T-helper 1 cell treated with Interleukin-12 subunit alpha and Interleukin-12 subunit beta and Interleukin-4 antibody, amounts not matched to agents 30 μg/mL and 1 μg/mL, for 36 hours (primary cell): ENCODE measurements around the gene BCL11A.

ENCODE experiments used
- H3K27ac Mint-ChIP-seq: one replicate; pipeline ENCODE4 v1.8.0; 2021; ENCODE audit warnings: mild to moderate bottlenecking, mixed read lengths
- H3K27me3 Mint-ChIP-seq: one replicate; pipeline ENCODE4 v1.8.0; 2021; ENCODE audit warnings: low read depth, mixed read lengths
- H3K36me3 Mint-ChIP-seq: one replicate; pipeline ENCODE4 v1.8.0; 2021; ENCODE audit warnings: low read depth, mixed read lengths
- H3K4me1 Mint-ChIP-seq: one replicate; pipeline ENCODE4 v1.8.0; 2021; ENCODE audit warnings: low read depth, mixed read lengths
- H3K4me3 Mint-ChIP-seq: one replicate; pipeline ENCODE4 v1.8.0; 2021; ENCODE audit warnings: mild to moderate bottlenecking, moderate library complexity, mixed read lengths
- H3K9me3 Mint-ChIP-seq: one replicate; pipeline ENCODE4 v1.8.0; 2021; ENCODE audit warnings: mixed read lengths

Gene BCL11A

DNA sequence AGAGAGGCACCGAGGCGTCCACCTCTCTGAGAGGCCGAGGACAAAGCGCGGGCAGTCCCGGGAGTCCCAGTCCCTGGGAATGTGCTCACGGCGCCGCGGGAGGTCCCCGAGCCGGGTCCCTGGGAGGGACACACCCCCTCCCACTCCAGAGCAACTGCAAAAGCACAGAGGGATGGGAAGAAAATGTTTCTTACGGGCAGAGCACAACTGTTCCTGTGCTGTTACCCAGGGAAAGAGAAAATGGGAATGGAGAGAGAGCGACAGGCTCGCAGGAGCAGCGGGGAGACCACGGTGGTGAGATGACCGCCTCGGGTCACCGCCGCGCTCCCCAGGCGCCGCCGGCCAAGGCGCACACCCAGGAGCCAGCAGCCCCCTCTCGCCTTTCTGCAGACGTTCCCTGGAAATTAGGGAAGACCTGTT, 1.2 kb upstream of the BCL11A start:
- Mint-ChIP-seq H3K4me1 (peaks cover 20% of the 10 kb centered on the region), H3K27ac (no peak overlapping the region), H3K27me3 (peaks cover 91% of the 10 kb centered on the region), H3K36me3 (no peaks in the 10 kb centered on the region), H3K4me3 (peak overlapping the region; percentile 72), H3K9me3 (no peaks in the 10 kb centered on the region)

DNA sequence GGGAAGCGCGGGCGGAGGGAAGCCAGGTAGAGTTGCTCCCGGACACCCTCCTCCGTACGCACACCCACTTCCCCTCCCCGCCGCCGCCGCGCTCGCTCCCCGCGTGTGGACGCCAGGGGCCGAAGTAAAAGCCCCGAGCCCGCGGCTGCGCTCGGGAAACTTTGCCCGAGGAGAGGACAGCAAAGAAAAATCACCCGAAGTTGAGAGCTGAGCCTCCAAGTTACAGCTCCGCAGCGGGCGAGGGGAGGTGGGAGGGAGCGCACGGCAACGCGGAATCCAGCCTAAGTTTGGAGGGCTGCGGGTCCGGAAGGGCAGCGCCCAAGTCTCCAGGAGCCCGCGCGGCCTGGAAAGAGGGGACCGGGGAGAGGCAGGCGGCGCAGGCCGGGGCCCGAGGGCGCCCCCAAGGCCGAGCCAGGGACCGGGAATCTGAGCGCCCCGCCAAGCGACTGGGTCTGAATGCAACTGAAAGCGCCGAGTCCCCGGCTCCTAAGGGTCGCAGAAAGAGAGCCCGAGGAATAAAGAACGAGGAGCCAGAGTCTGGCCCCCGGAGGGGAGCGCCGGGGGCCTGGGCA, 706 bp upstream of the BCL11A start:
- peaks cover 89% of the 10 kb centered on the region for H3K27me3 Mint-ChIP-seq
- no peaks in the 10 kb centered on the region for H3K9me3 Mint-ChIP-seq
- H3K27ac Mint-ChIP-seq, result no peak overlapping the region
- peaks cover 21% of the 10 kb centered on the region for H3K4me1 Mint-ChIP-seq
- no peaks in the 10 kb centered on the region for H3K36me3 Mint-ChIP-seq
- peak overlapping the region; percentile 72 for H3K4me3 Mint-ChIP-seq

DNA sequence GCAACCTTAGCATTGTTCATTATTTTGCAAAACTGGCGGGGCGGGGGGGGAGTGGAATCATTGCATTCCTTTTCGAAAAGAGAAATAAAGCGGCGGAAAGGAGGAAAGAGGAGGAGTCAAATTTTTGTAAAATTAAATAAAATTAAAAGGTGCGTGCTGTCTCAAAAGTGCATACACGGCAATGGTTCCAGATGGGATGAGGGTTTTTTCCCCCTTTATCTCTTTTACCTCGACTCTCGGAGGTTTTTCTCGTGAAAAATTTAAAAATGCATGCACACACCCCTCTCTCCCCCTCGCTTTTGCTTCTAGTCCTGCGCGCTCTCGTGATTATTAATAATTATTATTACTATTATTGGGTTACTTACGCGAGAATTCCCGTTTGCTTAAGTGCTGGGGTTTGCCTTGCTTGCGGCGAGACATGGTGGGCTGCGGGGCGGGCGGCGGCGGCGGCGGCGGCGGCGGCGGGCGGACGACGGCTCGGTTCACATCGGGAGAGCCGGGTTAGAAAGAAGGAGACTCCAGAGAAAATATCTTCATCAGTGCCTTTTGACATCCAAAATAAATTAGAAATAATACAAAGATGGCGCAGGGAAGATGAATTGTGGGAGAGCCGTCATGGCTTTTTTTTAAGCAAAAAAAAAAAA, 481 bp downstream of the BCL11A start:
- H3K36me3 Mint-ChIP-seq, result no peaks in the 10 kb centered on the region
- no peak overlapping the region for H3K27ac Mint-ChIP-seq
- H3K9me3 Mint-ChIP-seq, result no peaks in the 10 kb centered on the region
- peak overlapping the region; percentile 82 for H3K4me3 Mint-ChIP-seq
- H3K4me1 Mint-ChIP-seq, result peaks cover 26% of the 10 kb centered on the region
- peaks cover 92% of the 10 kb centered on the region for H3K27me3 Mint-ChIP-seq

DNA sequence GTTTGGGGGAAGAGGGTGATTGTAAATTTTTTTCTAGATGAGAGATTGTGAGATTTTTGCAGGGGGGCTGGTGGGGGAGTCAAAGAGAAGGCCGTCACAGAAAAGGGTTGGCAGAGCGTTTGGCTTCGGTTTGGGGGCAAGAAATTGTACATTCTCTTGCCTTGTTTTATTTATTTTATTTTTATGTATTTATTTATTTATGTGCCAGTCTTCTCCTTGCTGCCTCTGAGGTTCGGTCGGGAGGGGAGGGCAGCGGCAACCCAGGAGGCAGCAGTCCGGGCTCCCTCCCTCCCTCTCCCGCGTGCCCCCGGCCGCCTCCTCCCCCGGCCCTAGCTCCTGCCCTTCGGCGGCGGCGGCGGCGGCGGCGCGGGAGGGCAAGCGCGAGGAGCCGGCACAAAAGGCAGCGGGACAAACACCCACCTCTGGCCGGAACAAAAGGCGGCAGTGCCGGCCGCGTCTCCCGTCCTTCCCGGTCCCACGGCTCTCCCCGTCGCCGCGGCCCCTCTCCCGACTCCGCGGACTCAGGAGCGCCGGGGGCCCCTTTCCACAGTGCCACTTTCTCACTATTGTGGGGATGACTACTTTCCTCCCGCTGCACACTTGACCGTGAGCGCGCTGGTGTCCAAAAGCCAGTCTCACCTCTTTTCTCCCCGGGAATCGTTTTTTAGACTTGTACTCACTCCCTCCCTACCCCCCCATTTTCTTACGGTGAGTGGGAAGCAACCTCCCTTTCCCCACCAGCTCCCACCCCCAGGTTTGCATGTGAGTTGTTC, 1.2 kb downstream of the BCL11A start:
- H3K27ac Mint-ChIP-seq, result peak overlapping the region; percentile 45
- peaks cover 92% of the 10 kb centered on the region for H3K27me3 Mint-ChIP-seq
- H3K36me3 Mint-ChIP-seq, result no peaks in the 10 kb centered on the region
- H3K4me3 Mint-ChIP-seq, result peak overlapping the region; percentile 63
- no peaks in the 10 kb centered on the region for H3K9me3 Mint-ChIP-seq
- peaks cover 24% of the 10 kb centered on the region for H3K4me1 Mint-ChIP-seq

DNA sequence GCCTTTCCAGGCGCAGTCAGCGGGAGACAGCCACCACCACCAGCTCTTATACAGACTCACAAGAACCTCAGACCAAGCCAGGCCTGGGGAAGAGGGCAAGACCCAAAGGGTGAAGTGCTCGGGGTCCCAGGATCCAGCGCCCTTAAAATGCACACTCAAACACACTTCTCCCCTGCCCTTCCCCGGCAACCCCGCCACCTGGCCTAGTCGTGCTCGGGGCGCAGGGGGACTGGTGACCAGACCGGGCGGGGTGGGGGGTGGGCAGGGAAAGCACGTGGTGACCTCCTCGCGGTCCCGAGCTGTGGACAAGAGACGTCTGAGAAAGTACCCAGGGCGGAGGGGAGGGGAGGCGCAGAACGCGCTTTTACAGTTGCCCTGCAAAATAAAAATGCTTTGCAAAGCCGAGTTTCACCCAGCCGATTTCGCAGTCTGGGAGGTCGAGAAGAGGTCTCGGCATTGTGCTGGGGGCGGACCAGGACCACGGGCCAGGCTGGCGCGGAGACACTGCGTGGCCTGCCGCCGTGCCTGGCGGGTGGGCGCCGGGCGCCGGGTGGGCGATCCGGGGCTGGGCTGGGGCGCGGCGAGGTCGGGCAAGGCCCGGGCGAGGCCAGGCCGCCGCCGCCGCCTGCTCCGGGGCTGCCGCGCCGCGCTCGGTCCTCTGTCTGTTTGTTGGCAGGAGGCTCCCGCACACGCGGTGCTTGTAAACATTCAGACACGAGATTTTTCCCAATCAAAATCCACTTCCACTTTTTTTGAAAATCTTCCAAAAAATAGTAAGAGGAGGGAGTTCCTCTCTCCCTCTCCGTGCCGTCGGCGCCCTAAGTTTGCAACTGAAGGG, 2.0 kb downstream of the BCL11A start:
- H3K4me1 Mint-ChIP-seq, result peaks cover 23% of the 10 kb centered on the region
- peak overlapping the region; percentile 63 for H3K4me3 Mint-ChIP-seq

DNA sequence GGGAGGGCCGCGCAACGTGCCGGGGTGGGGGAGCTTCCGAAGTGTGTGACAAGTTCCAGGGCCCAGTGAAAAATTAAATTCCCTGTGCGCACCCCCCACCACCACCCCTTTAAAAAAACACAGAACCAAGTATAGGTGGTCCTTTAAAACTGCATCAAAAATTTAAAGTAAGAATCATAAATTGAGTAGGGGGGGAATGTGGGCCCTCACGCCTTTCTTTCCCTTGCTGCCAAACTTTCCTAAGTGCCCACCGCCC, 2.5 kb downstream of the BCL11A start:
- H3K36me3 Mint-ChIP-seq, result no peaks in the 10 kb centered on the region
- H3K27me3 Mint-ChIP-seq, result peaks cover 92% of the 10 kb centered on the region
- H3K4me1 Mint-ChIP-seq, result peaks cover 23% of the 10 kb centered on the region
- no peak overlapping the region for H3K27ac Mint-ChIP-seq
- peak overlapping the region; percentile 10 for H3K4me3 Mint-ChIP-seq
- H3K9me3 Mint-ChIP-seq, result no peaks in the 10 kb centered on the region

More for the DNA sequence above, 2.0 kb downstream of the BCL11A start:
- no peaks in the 10 kb centered on the region for H3K9me3 Mint-ChIP-seq
- peaks cover 92% of the 10 kb centered on the region for H3K27me3 Mint-ChIP-seq
- no peaks in the 10 kb centered on the region for H3K36me3 Mint-ChIP-seq
- H3K27ac Mint-ChIP-seq, result peak overlapping the region; percentile 45

DNA sequence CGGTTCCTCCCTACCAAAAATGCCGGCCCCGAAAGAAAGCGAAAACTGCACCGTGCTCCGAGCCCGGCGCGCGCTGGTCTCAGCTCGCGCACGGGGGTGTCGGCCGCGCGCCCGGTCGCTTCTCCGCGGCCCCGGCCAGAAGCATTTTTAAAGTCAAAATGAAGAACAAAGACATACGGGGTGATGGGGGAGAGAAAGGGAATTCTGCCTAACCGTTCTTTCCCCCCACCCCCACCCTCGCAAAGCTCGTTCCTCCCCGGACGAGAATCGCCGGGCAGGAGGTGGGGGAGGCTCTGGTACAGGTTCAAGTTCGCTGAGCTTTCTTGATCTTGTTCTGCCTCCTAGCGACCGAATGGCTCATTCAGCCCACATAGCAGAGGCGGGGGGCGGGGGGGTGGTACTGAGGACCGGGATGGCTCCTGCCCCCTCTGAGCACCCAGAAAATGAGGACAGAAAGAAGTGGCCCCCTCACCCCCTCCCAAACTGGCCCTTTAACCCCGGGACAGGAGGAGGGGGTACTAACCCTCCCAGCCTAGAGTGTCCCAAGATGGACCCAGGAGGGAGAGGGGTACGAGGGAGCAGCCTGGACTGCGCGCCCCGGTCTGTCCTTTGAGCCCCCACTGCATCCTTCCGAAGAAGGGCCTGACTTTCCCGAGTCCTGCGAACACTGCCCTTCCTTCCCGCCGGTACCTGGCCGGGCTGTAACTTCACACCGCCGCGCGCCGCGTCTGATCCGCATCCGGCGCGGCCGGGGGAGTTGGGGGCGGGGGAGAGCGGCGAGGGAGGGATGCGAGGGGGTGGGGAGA, 3.1 kb downstream of the BCL11A start:
- peaks cover 18% of the 10 kb centered on the region for H3K4me1 Mint-ChIP-seq
- no peaks in the 10 kb centered on the region for H3K36me3 Mint-ChIP-seq
- H3K27ac Mint-ChIP-seq, result no peak overlapping the region
- peak overlapping the region; percentile 79 for H3K4me3 Mint-ChIP-seq
- peaks cover 92% of the 10 kb centered on the region for H3K27me3 Mint-ChIP-seq
- no peaks in the 10 kb centered on the region for H3K9me3 Mint-ChIP-seq

DNA sequence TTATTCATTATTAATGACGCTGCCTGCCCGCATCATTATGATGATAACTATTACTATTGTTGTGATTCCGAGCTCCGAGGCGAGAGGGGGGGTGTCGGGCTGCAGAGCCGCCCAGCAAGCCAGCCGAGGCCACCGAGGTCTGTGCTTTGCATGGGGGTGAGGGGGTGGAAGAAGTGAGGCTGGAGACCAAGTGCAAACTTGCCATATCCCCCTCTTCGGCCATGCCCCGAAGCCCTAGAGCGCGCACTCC, 3.6 kb downstream of the BCL11A start:
- no peaks in the 10 kb centered on the region for H3K36me3 Mint-ChIP-seq
- no peaks in the 10 kb centered on the region for H3K9me3 Mint-ChIP-seq
- peak overlapping the region; percentile 79 for H3K4me3 Mint-ChIP-seq
- H3K4me1 Mint-ChIP-seq, result peaks cover 14% of the 10 kb centered on the region
- peaks cover 92% of the 10 kb centered on the region for H3K27me3 Mint-ChIP-seq
- H3K27ac Mint-ChIP-seq, result no peak overlapping the region

DNA sequence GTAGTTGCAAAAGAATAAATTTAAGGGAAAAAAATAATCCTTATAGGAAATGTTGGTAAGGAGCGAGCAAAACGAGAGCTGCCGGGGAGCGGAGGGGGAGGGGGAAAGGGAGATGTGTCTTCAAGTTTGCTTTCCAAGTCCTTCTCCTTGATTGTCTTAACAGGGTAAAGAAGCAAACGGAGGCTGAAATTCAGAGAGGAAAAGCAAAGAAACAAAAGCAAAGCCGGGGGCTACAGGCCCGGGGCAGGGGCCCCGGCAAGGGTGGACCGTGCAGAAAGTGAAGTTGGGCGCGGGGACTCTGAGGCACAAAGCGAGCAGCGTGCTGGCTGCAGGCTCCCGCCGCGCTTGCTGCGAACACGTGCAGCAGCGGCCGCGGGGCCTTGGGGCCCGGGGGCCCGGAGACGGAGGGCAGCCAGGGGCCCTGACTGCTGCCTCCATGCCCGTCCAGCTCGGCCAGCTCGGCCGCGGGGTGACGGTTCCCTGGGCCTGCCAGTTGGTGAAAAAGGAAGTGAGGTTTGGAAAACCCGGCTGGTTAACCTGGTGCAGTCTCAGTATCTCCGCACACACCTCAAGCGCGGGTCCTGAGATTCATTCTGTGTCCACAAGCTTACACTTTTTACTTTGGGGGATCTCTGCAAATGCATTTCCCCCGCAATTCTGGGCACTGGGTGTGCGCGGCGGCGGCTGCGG, 4.1 kb downstream of the BCL11A start:
- H3K4me3 Mint-ChIP-seq, result peak overlapping the region; percentile 79
- no peak overlapping the region for H3K27ac Mint-ChIP-seq
- no peaks in the 10 kb centered on the region for H3K36me3 Mint-ChIP-seq
- H3K27me3 Mint-ChIP-seq, result peaks cover 92% of the 10 kb centered on the region
- H3K4me1 Mint-ChIP-seq, result peaks cover 14% of the 10 kb centered on the region
- H3K9me3 Mint-ChIP-seq, result no peaks in the 10 kb centered on the region

DNA sequence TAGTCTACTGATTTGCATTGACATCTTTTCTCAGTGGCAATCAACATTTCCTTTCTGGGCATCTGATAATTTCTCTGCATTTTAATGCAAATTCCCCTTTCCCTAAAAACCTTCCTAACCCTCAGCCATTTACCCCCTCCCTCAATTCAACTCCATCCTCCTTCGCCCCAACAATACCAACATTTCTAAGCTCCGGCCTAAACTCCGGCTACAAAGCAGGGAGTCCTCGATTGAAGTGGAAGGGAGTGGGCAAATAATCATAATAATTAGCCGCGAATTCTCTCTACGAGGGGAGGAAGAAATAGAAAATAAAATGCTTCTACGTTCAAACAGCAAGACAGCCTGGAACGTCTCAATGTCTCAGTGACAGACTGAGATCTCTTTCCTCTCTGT, 4.6 kb downstream of the BCL11A start:
- Mint-ChIP-seq H3K4me3 (peak overlapping the region; percentile 30), H3K9me3 (no peaks in the 10 kb centered on the region), H3K27me3 (peaks cover 92% of the 10 kb centered on the region), H3K36me3 (no peaks in the 10 kb centered on the region), H3K4me1 (peaks cover 14% of the 10 kb centered on the region), H3K27ac (no peak overlapping the region)

DNA sequence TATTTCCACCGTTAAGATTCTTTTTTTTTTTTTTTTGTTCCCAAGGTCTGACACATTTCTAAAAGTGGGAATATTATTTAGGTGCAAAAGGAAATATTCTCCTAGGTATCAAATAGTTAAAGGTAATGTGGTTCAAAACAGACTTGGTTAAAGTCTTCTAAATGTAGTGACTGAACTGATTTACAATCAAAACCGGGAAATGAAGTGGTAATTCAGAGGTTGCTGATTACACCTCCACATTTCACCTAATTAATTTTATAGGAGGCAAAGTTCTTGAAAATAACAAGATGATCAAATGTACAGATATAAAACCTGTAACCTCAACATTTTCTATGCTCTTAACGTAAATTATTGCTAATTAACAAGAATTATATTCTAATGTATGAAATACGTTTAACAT, 5.1 kb downstream of the BCL11A start:
- H3K4me3 Mint-ChIP-seq, result no peak overlapping the region
- H3K4me1 Mint-ChIP-seq, result peaks cover 14% of the 10 kb centered on the region
- H3K36me3 Mint-ChIP-seq, result no peaks in the 10 kb centered on the region
- H3K27ac Mint-ChIP-seq, result no peak overlapping the region
- H3K27me3 Mint-ChIP-seq, result peaks cover 89% of the 10 kb centered on the region
- no peaks in the 10 kb centered on the region for H3K9me3 Mint-ChIP-seq

DNA sequence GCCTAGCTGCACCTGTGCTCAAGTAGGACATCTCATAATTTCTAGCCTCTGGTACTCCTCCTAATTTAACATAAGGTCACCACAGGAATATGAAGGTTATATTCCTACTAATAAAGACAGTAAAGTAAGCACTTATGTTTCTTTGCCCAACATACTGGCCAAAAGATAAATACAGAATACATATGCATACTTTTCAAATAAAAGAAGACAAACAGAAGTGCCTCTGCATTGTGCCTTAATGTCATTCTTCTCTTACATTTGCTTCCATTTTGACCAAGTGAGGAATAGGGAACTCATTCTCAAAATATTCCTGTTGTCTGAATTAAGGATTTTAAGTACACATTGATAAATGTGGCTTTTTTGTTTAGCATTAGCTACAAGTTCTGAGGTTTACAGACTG, 5.6 kb downstream of the BCL11A start:
- H3K27me3 Mint-ChIP-seq, result peaks cover 89% of the 10 kb centered on the region
- no peak overlapping the region for H3K4me3 Mint-ChIP-seq
- H3K4me1 Mint-ChIP-seq, result peaks cover 14% of the 10 kb centered on the region
- no peaks in the 10 kb centered on the region for H3K36me3 Mint-ChIP-seq
- no peak overlapping the region for H3K27ac Mint-ChIP-seq
- H3K9me3 Mint-ChIP-seq, result no peaks in the 10 kb centered on the region

DNA sequence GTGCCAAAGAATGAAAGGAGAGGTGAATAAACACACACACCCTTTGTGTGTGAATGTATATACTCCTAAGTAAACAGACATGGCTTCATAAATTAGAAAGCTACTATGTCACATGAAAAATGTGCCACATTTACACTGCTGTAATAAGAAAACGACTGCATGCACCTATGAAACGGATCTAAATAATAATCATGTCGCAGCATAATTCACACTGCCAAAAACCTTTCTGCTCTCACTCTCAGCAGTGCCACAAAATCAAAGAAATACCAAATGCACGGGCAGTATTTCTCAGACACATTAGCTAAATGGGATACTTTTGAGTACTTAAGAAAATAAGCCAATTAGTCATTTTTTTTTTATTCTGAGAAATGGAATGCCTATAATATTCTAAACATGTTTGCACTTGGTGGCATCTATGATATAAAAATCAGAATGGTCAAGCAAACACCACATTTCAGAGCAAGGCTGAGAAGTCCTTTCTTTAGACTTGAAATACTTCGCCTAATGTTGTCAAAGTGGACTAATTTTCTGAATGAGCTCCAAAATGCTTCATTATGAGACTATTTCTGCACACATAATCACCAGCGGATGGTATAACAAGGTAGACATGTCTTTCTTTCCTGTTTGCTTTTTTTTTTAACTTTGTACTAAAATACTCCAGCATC, 6.6 kb downstream of the BCL11A start:
- Mint-ChIP-seq H3K4me3 (no peak overlapping the region), H3K36me3 (no peaks in the 10 kb centered on the region), H3K27ac (no peak overlapping the region), H3K4me1 (peaks cover 11% of the 10 kb centered on the region), H3K27me3 (peaks cover 87% of the 10 kb centered on the region), H3K9me3 (no peaks in the 10 kb centered on the region)
